ENCODE results near the gene TMX2.
A peak's percentile ranks its signal among the peaks of the same experiment; 100 is the strongest.
"Not testable (repeated sequence)": the region's sequence is repeated elsewhere in the genome, so short reads cannot be mapped to it uniquely, and the experiment has no call there.

Gene TMX2

GRCh38 chr11:57712256-57713150, at the start of gene TMX2:
TSS of gene TMX2 (plus strand) at chr11:57712593. CDS start at chr11:57712619, 26 bp downstream.
- peak; percentile 100 for DNase-seq

- DNase-seq, result no peak
These were observed 49.5 kb upstream of the TMX2 start for GRCh38 chr11:57662893-57663292.

GRCh38 chr11:57663975-57664374, 48.4 kb upstream of the TMX2 start:
- DNase-seq, result no peak

- peak; percentile 99 for DNase-seq
These were observed 45.2 kb upstream of the TMX2 start for GRCh38 chr11:57667117-57667735.

GRCh38 chr11:57667736-57668433, 44.5 kb upstream of the TMX2 start, which contains the start of gene ZDHHC5:
TSS of gene ZDHHC5 (plus strand) at chr11:57668114. CDS start at chr11:57673091, 4,977 bp downstream.
- DNase-seq, result peak; percentile 99

GRCh38 chr11:57668434-57668782, 44.0 kb upstream of the TMX2 start:
- no peak for DNase-seq

- DNase-seq, result no peak
These were observed 38.1 kb upstream of the TMX2 start for GRCh38 chr11:57674251-57674650.

- no peak for DNase-seq
These were observed 37.0 kb upstream of the TMX2 start for GRCh38 chr11:57675176-57675941.

- DNase-seq, result no peak
These were observed 33.0 kb upstream of the TMX2 start for GRCh38 chr11:57679396-57679795.

- DNase-seq, result no peak
These were observed 31.9 kb upstream of the TMX2 start for GRCh38 chr11:57680552-57680874.

GRCh38 chr11:57681168-57681567, 31.2 kb upstream of the TMX2 start:
- DNase-seq, result no peak

GRCh38 chr11:57690474-57690873, 21.9 kb upstream of the TMX2 start:
- DNase-seq, result not testable (repeated sequence)

- no peak for DNase-seq
These were observed 13.5 kb upstream of the TMX2 start for GRCh38 chr11:57698843-57699365.

- DNase-seq, result no peak
These were observed 12.6 kb upstream of the TMX2 start for GRCh38 chr11:57699813-57700212.

- no peak for DNase-seq
These were observed 12.0 kb upstream of the TMX2 start for GRCh38 chr11:57700425-57700824.

- DNase-seq, result no peak
These were observed 9.1 kb upstream of the TMX2 start for GRCh38 chr11:57703341-57703740.

GRCh38 chr11:57704932-57705331, 7.5 kb upstream of the TMX2 start:
- DNase-seq, result no peak

- not testable (repeated sequence) for DNase-seq
These were observed 7.0 kb upstream of the TMX2 start for GRCh38 chr11:57705432-57705831.

GRCh38 chr11:57709802-57710367, 2.5 kb upstream of the TMX2 start:
- DNase-seq, result no peak

- peak; percentile 96 for DNase-seq
These were observed 758 bp upstream of the TMX2 start, which contains the start of gene MED19 for GRCh38 chr11:57711414-57712255. TSS of gene MED19 (minus strand) at chr11:57712215. CDS start at chr11:57712179, 36 bp downstream.

GRCh38 chr11:57713835-57714234, 1.4 kb downstream of the TMX2 start:
- DNase-seq, result no peak
